WERI-Rb-1 (cell line): ENCODE measurements around the gene GCH1.

ENCODE experiments used
- DNase-seq: peaks from one replicate; pipeline ENCODE4 v3.0.0-alpha.2; 2020
- H3K27ac ChIP-seq: fragments of 250-450 bp; sonication (Bioruptor Pico); 2 replicates; pipeline ENCODE4 v1.5.1; 2020; ENCODE audit warnings: mild to moderate bottlenecking, moderate library complexity
- H3K27me3 ChIP-seq: fragments of 250-450 bp; sonication (Bioruptor Pico); 2 replicates; pipeline ENCODE4 v1.5.1; 2021; ENCODE audit warnings: mild to moderate bottlenecking, low read depth, moderate library complexity; ENCODE audit not compliant: insufficient read depth, severe bottlenecking
- H3K36me3 ChIP-seq: fragments of 250-450 bp; sonication (Bioruptor Pico); 2 replicates; pipeline ENCODE4 v1.5.1; 2020; ENCODE audit warnings: mild to moderate bottlenecking, moderate library complexity
- H3K4me3 ChIP-seq: 2 replicates; pipeline ENCODE4 v1.5.1; 2011; ENCODE audit warnings: low read depth, mild to moderate bottlenecking, control low read depth, low read length
- H3K9me3 ChIP-seq: fragments of 250-450 bp; sonication (Bioruptor Pico); 2 replicates; pipeline ENCODE4 v1.5.1; 2021; ENCODE audit warnings: mild to moderate bottlenecking, moderate library complexity; ENCODE audit not compliant: severe bottlenecking
- CTCF ChIP-seq: IDR thresholded peaks from 2 replicates; pipeline ENCODE4 v1.5.1; 2011; ENCODE audit warnings: low read depth, mild to moderate bottlenecking, control low read depth, inconsistent platforms, low read length

The GCH1 gene

GRCh38 chr14:54853339-54853738 is 49.3 kb downstream of the GCH1 start:
- H3K36me3 ChIP-seq, result no peaks in the 10 kb centered on the region
- H3K4me3 ChIP-seq, result no peak overlapping the region
- H3K9me3 ChIP-seq, result no peaks in the 10 kb centered on the region
- H3K27me3 ChIP-seq, result no peaks in the 10 kb centered on the region
- no peak for DNase-seq
- no peak for TF ChIP-seq CTCF
- no peak overlapping the region for H3K27ac ChIP-seq

GRCh38 chr14:54852215-54852614 is 50.4 kb downstream of the GCH1 start:
- Histone ChIP-seq H3K9me3 (no peaks in the 10 kb centered on the region), H3K36me3 (no peaks in the 10 kb centered on the region), H3K4me3 (no peak overlapping the region), H3K27me3 (no peaks in the 10 kb centered on the region), H3K27ac (no peak overlapping the region)
- TF ChIP-seq CTCF, result no peak
- DNase-seq, result no peak

- TF ChIP-seq CTCF, result no peak
- Histone ChIP-seq H3K9me3 (no peaks in the 10 kb centered on the region), H3K36me3 (no peaks in the 10 kb centered on the region), H3K27me3 (no peaks in the 10 kb centered on the region), H3K27ac (no peak overlapping the region), H3K4me3 (no peak overlapping the region)
- DNase-seq, result no peak
Measured at GRCh38 chr14:54848910-54849309, 53.7 kb downstream of the GCH1 start.

- H3K36me3 ChIP-seq, result peaks cover 3% of the 10 kb centered on the region; the same call in 1 of the 2 replicates
- no peak for TF ChIP-seq CTCF
- H3K27me3 ChIP-seq, result no peaks in the 10 kb centered on the region
- no peaks in the 10 kb centered on the region for H3K9me3 ChIP-seq
- H3K4me3 ChIP-seq, result no peak overlapping the region
- DNase-seq, result no peak
- H3K27ac ChIP-seq, result no peak overlapping the region
Measured at GRCh38 chr14:54845641-54846040, 57.0 kb downstream of the GCH1 start.

- H3K27me3 ChIP-seq, result no peaks in the 10 kb centered on the region
- H3K36me3 ChIP-seq, result peaks cover 5% of the 10 kb centered on the region; the same call in 1 of the 2 replicates
- H3K4me3 ChIP-seq, result no peak overlapping the region
- no peaks in the 10 kb centered on the region for H3K9me3 ChIP-seq
- TF ChIP-seq CTCF, result no peak
- DNase-seq, result no peak
- H3K27ac ChIP-seq, result no peak overlapping the region
Measured at GRCh38 chr14:54844479-54844878, 58.1 kb downstream of the GCH1 start.

GRCh38 chr14:54840798-54841197 is 61.8 kb downstream of the GCH1 start:
- Histone ChIP-seq H3K9me3 (no peaks in the 10 kb centered on the region), H3K27me3 (no peaks in the 10 kb centered on the region), H3K27ac (no peak overlapping the region), H3K4me3 (no peak overlapping the region), H3K36me3 (peaks cover 5% of the 10 kb centered on the region; the same call in 1 of the 2 replicates)
- no peak for TF ChIP-seq CTCF
- no peak for DNase-seq
